Measurements from ENCODE around the gene MTERF4.

DNA sequence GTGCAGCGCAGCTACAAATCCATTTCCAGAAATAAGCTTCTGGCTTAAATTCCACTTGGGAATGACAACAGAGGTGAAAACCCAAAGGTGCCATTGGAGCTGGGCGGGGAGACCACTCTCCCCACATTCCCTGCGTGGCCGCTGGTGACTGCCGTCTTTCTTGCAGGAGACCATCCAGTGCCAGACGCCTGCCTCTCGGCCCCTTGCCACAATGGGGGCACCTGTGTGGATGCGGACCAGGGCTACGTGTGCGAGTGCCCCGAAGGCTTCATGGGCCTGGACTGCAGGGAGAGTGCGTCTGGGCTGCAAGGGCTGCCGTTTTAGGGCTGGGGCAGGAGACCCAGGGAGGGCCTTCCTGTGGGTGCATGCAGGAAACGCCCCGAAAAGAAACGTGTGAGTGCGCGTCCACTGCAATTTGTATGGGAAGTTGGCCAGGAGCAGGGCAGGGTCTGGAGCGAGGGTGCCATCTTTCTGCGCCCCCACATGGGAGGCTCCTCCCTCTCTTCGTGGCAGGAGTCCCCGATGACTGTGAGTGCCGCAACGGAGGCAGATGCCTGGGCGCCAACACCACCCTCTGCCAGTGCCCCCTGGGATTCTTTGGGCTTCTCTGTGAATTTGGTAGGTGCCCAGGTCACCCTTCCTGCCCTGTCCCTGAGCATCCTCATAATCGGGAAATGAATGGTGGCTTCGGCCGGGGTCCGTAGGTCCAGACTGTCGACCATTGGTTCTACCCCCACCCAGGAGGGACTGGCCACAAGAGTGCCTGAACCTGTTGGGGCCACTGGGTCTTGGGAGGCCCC, 53.7 kb downstream of the MTERF4 start:
- TF ChIP-seq, protein P1, sequence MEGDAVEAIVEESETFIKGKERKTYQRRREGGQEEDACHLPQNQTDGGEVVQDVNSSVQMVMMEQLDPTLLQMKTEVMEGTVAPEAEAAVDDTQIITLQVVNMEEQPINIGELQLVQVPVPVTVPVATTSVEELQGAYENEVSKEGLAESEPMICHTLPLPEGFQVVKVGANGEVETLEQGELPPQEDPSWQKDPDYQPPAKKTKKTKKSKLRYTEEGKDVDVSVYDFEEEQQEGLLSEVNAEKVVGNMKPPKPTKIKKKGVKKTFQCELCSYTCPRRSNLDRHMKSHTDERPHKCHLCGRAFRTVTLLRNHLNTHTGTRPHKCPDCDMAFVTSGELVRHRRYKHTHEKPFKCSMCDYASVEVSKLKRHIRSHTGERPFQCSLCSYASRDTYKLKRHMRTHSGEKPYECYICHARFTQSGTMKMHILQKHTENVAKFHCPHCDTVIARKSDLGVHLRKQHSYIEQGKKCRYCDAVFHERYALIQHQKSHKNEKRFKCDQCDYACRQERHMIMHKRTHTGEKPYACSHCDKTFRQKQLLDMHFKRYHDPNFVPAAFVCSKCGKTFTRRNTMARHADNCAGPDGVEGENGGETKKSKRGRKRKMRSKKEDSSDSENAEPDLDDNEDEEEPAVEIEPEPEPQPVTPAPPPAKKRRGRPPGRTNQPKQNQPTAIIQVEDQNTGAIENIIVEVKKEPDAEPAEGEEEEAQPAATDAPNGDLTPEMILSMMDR (IDR thresholded peaks at IDR 0.05): no peak
- TF ChIP-seq POLR2A (IDR thresholded peaks at IDR 0.05): no peak
- TF ChIP-seq POLR2AphosphoS5 (IDR thresholded peaks at IDR 0.05): no peak
- TF ChIP-seq EP300 (IDR thresholded peaks at IDR 0.05): no peak
